A549 (cell line): ENCODE results near the gene DGKH. TPM values are rescaled to one million over a fixed set of nuclear protein-coding genes. Genes with fewer than 3 reads are reported as not detected.

ENCODE experiments used
- ATAC-seq, 2 experiments: fragments of 200-7000 bp in 1 of 2; fragments of >200 bp in 1 of 2; cut with Nextera tagmentation in 1 of 2; cut with Tn5 transposase in 1 of 2; 3 replicates each; pipeline versions ENCODE4 v1.8.0 to v1.9.1; 2018 to 2020; ENCODE audit warnings: mild to moderate bottlenecking in 1 of 2, moderate library complexity in 1 of 2
- CTCF ChIA-PET: fragments of 300-600 bp; sonication (Branson Sonifier 250); formaldehyde crosslinking; extraction: SDS; loops from one replicate; lab custom pipeline; 2021; ENCODE audit warnings: antibody characterized with exemption, inconsistent platforms; lab: Yijun Ruan, JAX
- POLR2A ChIA-PET: fragments of 350-600 bp; formaldehyde crosslinking; extraction: SDS; loops from one replicate; lab custom pipeline; 2021; ENCODE audit warnings: antibody characterized with exemption, inconsistent platforms; lab: Yijun Ruan, JAX
- DNase-seq, 2 experiments: peaks; one replicate each; pipeline versions ENCODE4 v3.0.0 to v3.0.0-alpha.2; 2011 to 2016; ENCODE audit warnings: low read depth in 1 of 2, low spot score in 1 of 2
- FAIRE-seq: peaks from 2 replicates; lab custom pipeline; 2011; peaks lifted over from hg19 to GRCh38; lab: Jason Lieb, UNC
- H3K27ac ChIP-seq, 2 experiments: fragments of >200 bp; sonication (Bioruptor Twin); formaldehyde crosslinking; 3 replicates each; pipeline ENCODE4 v1.5.1; 2016 to 2017
- H3K4me1 ChIP-seq: fragments of >200 bp; sonication (Bioruptor Twin); formaldehyde crosslinking; 3 replicates; pipeline ENCODE4 v1.6.1; 2016
- H3K4me2 ChIP-seq: fragments of >200 bp; sonication (Bioruptor Twin); formaldehyde crosslinking; 3 replicates; pipeline ENCODE4 v1.6.1; 2016
- H3K4me3 ChIP-seq: fragments of >200 bp; sonication (Bioruptor Twin); formaldehyde crosslinking; 3 replicates; pipeline ENCODE4 v1.5.1; 2016
- H3K9me3 ChIP-seq: fragments of >200 bp; sonication (Bioruptor Twin); formaldehyde crosslinking; 3 replicates; pipeline ENCODE4 v1.6.1; 2016
- BHLHE40 ChIP-seq: IDR thresholded peaks from 2 replicates; pipeline ENCODE4 v1.6.1; 2012; ENCODE audit warnings: low read depth, low read length, inconsistent platforms
- CBX2 ChIP-seq: fragments of 200-600 bp; sonication (generic); IDR thresholded peaks from 2 replicates; pipeline ENCODE4 v1.6.1; 2016; ENCODE audit warnings: low read depth, mild to moderate bottlenecking, borderline replicate concordance
- CEBPB ChIP-seq, 2 experiments: fragments of >200 bp in 1 of 2; sonication (Bioruptor Twin) in 1 of 2; formaldehyde crosslinking in 1 of 2; IDR thresholded peaks; 2 replicates each; pipeline ENCODE4 v1.6.1; 2012 to 2016
- CTCF ChIP-seq: fragments of >200 bp; sonication (Bioruptor Twin); formaldehyde crosslinking; IDR thresholded peaks from 3 replicates; pipeline ENCODE4 v1.5.1; 2016
- EHMT2 ChIP-seq: fragments of 200-600 bp; sonication (generic); IDR thresholded peaks from 2 replicates; pipeline ENCODE4 v1.6.1; 2016; ENCODE audit warnings: antibody characterized with exemption, low read depth, mild to moderate bottlenecking, moderate library complexity
- FOSB ChIP-seq: fragments of 250-450 bp; sonication (Bioruptor Pico); IDR thresholded peaks from 2 replicates; pipeline ENCODE4 v1.5.0; 2020; ENCODE audit warnings: mild to moderate bottlenecking, moderate library complexity
- FOSL2 ChIP-seq, 2 experiments: fragments of 450-650 bp in 1 of 2; fragments of >200 bp in 1 of 2; sonication (Bioruptor Twin) in 1 of 2; formaldehyde crosslinking; IDR thresholded peaks; 2 replicates each; pipeline versions ENCODE4 v1.5.0 to v1.6.1; 2016 to 2020; ENCODE audit warnings: mild to moderate bottlenecking in 1 of 2, moderate library complexity in 1 of 2
- GATA3 ChIP-seq: IDR thresholded peaks from 2 replicates; pipeline ENCODE4 v1.6.1; 2012; ENCODE audit warnings: borderline replicate concordance
- HEYL ChIP-seq: fragments of 250-450 bp; sonication (Bioruptor Pico); IDR thresholded peaks from 2 replicates; pipeline ENCODE4 v1.8.0; 2021; ENCODE audit warnings: mild to moderate bottlenecking, moderate library complexity
- HOXA7 ChIP-seq: fragments of 250-450 bp; sonication (Bioruptor Pico); IDR thresholded peaks from 2 replicates; pipeline ENCODE4 v1.5.0; 2020; ENCODE audit warnings: mild to moderate bottlenecking, moderate library complexity
- HOXB13 ChIP-seq: fragments of 250-450 bp; sonication (Bioruptor Pico); IDR thresholded peaks from 2 replicates; pipeline ENCODE4 v1.5.0; 2020; ENCODE audit warnings: low read depth, mild to moderate bottlenecking, moderate library complexity
- JUN ChIP-seq, 2 experiments: fragments of >200 bp; sonication (Bioruptor Twin); formaldehyde crosslinking; IDR thresholded peaks; 2 replicates in 1 of 2; 3 replicates in 1 of 2; pipeline ENCODE4 v1.6.1; 2016 to 2017
- JUNB ChIP-seq: fragments of >200 bp; sonication (Bioruptor Twin); formaldehyde crosslinking; IDR thresholded peaks from 2 replicates; pipeline ENCODE4 v1.6.1; 2016
- MYC ChIP-seq: IDR thresholded peaks from 2 replicates; pipeline ENCODE4 v1.6.1; 2012; ENCODE audit warnings: mild to moderate bottlenecking, inconsistent platforms, low read length, improper control_type of control experiment, borderline replicate concordance
- NR3C1 ChIP-seq: fragments of >200 bp; sonication (Bioruptor Twin); formaldehyde crosslinking; IDR thresholded peaks from 3 replicates; pipeline ENCODE4 v1.6.1; 2017
- POLR2AphosphoS2 ChIP-seq: conservative IDR thresholded peaks from 2 replicates; pipeline ENCODE4 v1.6.1; 2012; ENCODE audit warnings: low read length, improper control_type of control experiment, inconsistent platforms
- SREBF2 ChIP-seq: fragments of 450-650 bp; IDR thresholded peaks from 2 replicates; pipeline ENCODE4 v1.6.1; 2014; ENCODE audit warnings: mild to moderate bottlenecking, moderate library complexity
- TFCP2L1 ChIP-seq: fragments of 250-450 bp; sonication (Bioruptor Pico); IDR thresholded peaks from 2 replicates; pipeline ENCODE4 v1.5.0; 2021; ENCODE audit warnings: mild to moderate bottlenecking
- ZC3H11A ChIP-seq: fragments of 450-650 bp; IDR thresholded peaks from 2 replicates; pipeline ENCODE4 v1.6.1; 2014; ENCODE audit warnings: antibody characterized with exemption, mild to moderate bottlenecking
- ZSCAN20 ChIP-seq: fragments of 250-450 bp; sonication (Bioruptor Pico); IDR thresholded peaks from 2 replicates; pipeline ENCODE4 v1.8.0; 2022; ENCODE audit warnings: mild to moderate bottlenecking, moderate library complexity
- WGBS: methylation state at CpG from one replicate; pipeline ENCODE4 v1.1.6; 2017; ENCODE audit errors: missing lambda C conversion rate; 5-methylcytosine and 5-hydroxymethylcytosine counted together
- polyA plus RNA-seq, 4 experiments: library from polyadenylated mRNA; depleted of rRNA in 3 of 4; stranded (reverse); fragments of >200 nt; fragmentation: RNase III in 1 of 4; extraction: RNeasy Plus Mini Kit Qiagen cat#74134 plus additional on column Dnase treatment in 1 of 4; gene quantifications; 2 replicates in 3 of 4; 3 replicates in 1 of 4; pipeline ENCODE4 v1.2.3, GENCODE V29; 2011 to 2017
- TF ChIP-seq, protein P1 (sequence below): fragments of 250-450 bp; sonication (Bioruptor Pico); IDR thresholded peaks from 2 replicates; pipeline ENCODE4 v1.5.0; 2020; ENCODE audit warnings: low read depth, mild to moderate bottlenecking, moderate library complexity

The DGKH gene
- polyA plus RNA-seq, 2 of the 4 experiments (the other 2 are of a cell fraction) = 3.8 to 6.7 TPM

- Histone ChIP-seq H3K4me1 (peaks cover 9% of the 10 kb centered on the region; the same call in 1 of the 3 replicates), H3K4me3 (no peak overlapping the region), H3K4me2 (no peak overlapping the region), H3K9me3 (no peaks in the 10 kb centered on the region), H3K27ac (no peak overlapping the region)
- FAIRE-seq = no peak
- ChIA-PET POLR2A (no interaction called here), CTCF (interaction anchor here (1.0 kb wide), 1 partner anchor 22 kb away, joined by 3 read pairs; no protein-coding TSS in a partner anchor)
- ATAC-seq = no peak
- 84% methylated on average over 6 of the region's 6 CpGs for WGBS
- TF ChIP-seq FOSL2 (IDR thresholded peaks at IDR 0.05) (no peak), FOSL2 (CRISPR knock-in tag; IDR thresholded peaks at IDR 0.05) (no peak), HOXA7 (CRISPR knock-in tag) (no peak), GATA3 (no peak), BHLHE40 (no peak), NR3C1 (no peak), HOXB13 (CRISPR knock-in tag) (no peak), CTCF (no peak), HEYL (CRISPR knock-in tag) (no peak), MYC (no peak), POLR2AphosphoS2 (no peak)
- TF ChIP-seq, protein P1, sequence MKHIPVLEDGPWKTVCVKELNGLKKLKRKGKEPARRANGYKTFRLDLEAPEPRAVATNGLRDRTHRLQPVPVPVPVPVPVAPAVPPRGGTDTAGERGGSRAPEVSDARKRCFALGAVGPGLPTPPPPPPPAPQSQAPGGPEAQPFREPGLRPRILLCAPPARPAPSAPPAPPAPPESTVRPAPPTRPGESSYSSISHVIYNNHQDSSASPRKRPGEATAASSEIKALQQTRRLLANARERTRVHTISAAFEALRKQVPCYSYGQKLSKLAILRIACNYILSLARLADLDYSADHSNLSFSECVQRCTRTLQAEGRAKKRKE (CRISPR knock-in tag) = no peak
- DNase-seq = no peak
Observed at GRCh38 chr13:42055500-42056085, 7.1 kb downstream of the DGKH start.

DNA sequence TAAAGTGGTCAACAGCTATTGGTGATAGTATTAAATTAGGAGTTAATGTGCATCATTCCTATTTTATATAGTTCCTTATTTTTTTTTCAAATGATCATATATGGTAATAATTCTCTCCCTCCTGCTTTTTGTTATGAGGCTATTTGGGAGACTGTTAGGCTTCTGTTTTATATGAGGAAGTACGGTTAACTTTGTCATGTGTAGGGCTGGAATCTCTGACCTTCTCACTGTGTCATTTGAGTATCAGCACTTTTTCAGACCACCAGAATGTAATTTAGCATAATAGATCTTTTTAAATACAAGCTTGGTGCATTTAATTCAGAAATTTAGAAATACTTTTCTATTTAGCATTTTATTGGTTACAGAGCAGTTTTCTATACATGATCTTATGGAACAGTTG lies 7.7 kb downstream of the DGKH start:
- no peak for TF ChIP-seq JUNB
- TF ChIP-seq EHMT2 = no peak
- no peak for TF ChIP-seq TFCP2L1
- no peak for TF ChIP-seq ZC3H11A
- no peak for TF ChIP-seq CBX2
- no peak for TF ChIP-seq SREBF2
- TF ChIP-seq JUN (IDR thresholded peaks at IDR 0.05) = no peak
- CTCF ChIA-PET = interaction anchor here (1.0 to 1.7 kb wide), 2 partner anchors 21 to 51 kb away, joined by 3 to 5 read pairs; no protein-coding TSS in a partner anchor
- Histone ChIP-seq H3K4me3 (no peak overlapping the region), H3K9me3 (no peaks in the 10 kb centered on the region), H3K4me1 (peaks cover 9% of the 10 kb centered on the region; the same call in 1 of the 3 replicates), H3K4me2 (no peak overlapping the region), H3K27ac (no peak overlapping the region)
- ATAC-seq (no peak), FAIRE-seq (no peak), DNase-seq (no peak)
- POLR2A ChIA-PET = no interaction called here
- 89% methylated on average over 1 of the region's 1 CpG for WGBS

DNA sequence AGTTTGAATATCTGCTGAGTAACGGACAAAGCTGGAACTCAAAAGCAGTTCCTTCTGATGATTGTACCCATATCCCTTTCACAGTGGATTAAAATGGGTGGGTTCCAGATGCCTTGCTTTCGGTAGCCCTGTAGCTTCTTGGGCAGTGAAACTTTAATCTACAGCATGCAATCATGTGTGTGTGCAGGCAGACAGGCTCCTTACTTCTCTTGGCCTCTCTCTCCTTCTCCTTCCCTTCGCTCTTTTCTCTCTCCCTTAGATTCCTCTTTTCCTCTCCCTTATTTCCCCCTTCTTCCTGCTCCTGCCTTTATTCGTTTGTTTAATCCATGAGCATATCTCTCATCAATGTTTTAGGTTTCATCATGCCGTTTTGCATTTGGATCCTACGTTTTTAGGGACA lies 8.1 kb downstream of the DGKH start:
- H3K4me1 ChIP-seq = peaks cover 9% of the 10 kb centered on the region; the same call in 1 of the 3 replicates
- ATAC-seq (no peak), DNase-seq (no peak), FAIRE-seq (no peak)
- H3K27ac ChIP-seq = no peak overlapping the region
- H3K9me3 ChIP-seq = no peaks in the 10 kb centered on the region
- H3K4me2 ChIP-seq = no peak overlapping the region; the same call in 2 of the 3 replicates
- WGBS = 82% methylated on average over 6 of the region's 6 CpGs
- no peak overlapping the region for H3K4me3 ChIP-seq
- ChIA-PET CTCF (interaction anchor here (1.0 to 1.7 kb wide), 2 partner anchors 21 to 51 kb away, joined by 3 to 5 read pairs; no protein-coding TSS in a partner anchor), POLR2A (no interaction called here)
- no peak for TF ChIP-seq HOXB13 (CRISPR knock-in tag)
- no peak for TF ChIP-seq CEBPB (IDR thresholded peaks at IDR 0.05)
- TF ChIP-seq ZSCAN20 (CRISPR knock-in tag) = no peak
- no peak for TF ChIP-seq FOSB (CRISPR knock-in tag)
- TF ChIP-seq, all 56 proteins: peak for 0
